Caki2 (cell line): ENCODE data around the gene RAB30. TPM values are rescaled to one million over a fixed set of nuclear protein-coding genes. Genes with fewer than 3 reads are reported as not detected.

ENCODE experiments used
- DNase-seq: peaks from one replicate; pipeline ENCODE4 v3.0.0-alpha.2; 2015; ENCODE audit warnings: low read depth
- in situ Hi-C: cut with HindIII; loops from 2 replicates; pipeline ENCODE4 v1.10.0; 2016; ENCODE audit warnings: low sequenced_read_pairs, low pct_unique_long_range_greater_than_20kb, mixed read lengths
- total RNA-seq: library from RNA; depleted of rRNA; stranded (reverse); fragments of >200 nt; shearing (Covaris generic); gene quantifications from 2 replicates; pipeline ENCODE4 v1.2.3, GENCODE V29; 2014; ENCODE audit warnings: low replicate concordance

RAB30 gene
- total RNA-seq, 1 experiment from 2014 or later, result 3.2 TPM

DNA sequence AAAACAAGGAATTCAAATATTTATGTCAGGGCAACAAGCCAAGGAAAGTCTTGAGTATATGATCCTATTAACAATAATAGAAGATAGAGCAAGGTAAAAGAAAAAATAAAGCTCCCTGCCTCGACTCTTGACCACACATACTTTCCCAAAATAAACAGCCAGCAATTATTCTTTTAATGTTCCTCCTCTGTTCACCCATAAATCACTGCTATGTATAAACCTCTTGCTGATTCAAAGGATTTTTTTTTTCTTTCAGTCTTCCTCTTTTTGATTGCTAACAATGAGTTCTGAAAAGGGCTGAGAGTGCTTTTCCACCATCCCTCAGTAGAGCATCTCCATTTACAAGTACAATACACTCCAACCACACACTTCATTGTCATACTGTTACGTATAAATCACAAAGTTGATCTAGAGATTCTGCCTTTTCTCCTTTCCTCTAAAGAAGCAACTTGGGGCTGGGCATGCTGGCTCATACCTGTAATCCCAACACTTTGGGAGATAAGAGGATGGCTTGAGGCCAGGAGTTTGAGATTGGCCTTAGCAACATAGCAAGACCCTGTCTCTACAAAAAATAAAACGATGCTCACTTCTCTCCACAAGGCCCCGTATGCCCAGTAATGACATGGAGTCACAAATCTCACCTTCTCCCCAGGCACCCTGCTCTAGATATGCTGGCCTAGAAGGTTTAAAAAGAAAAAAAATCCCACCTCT is 24.0 kb downstream of the RAB30 start:
- in situ Hi-C loops, result no loop called here
- DNase-seq, result no peak

DNA sequence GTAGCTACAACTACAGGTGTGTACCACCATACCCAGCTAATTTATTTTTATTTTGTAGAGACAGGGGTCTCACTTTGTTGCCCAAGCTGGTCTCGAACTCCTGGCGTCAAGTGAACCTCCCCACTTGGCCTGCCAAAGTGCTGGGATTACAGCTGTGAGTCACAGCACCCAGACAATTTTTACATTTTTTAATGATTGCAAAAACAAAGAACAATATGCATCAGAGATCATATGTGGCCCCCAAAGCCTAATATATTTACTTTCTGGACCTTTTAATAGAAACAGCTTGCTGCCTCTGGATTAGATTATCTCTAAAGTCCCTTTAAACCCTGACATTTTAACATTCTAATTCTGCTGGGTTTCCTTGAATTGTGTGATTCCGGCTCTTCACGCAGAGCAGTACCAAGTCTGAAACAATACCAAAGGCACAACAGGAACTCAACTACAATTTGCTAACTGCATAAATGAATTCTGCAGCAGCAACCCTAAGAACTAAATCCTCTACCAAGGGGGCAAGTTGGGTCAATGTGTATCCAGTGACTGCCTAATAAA is 25.0 kb downstream of the RAB30 start:
- in situ Hi-C loops, result no loop called here
- DNase-seq, result no peak

DNA sequence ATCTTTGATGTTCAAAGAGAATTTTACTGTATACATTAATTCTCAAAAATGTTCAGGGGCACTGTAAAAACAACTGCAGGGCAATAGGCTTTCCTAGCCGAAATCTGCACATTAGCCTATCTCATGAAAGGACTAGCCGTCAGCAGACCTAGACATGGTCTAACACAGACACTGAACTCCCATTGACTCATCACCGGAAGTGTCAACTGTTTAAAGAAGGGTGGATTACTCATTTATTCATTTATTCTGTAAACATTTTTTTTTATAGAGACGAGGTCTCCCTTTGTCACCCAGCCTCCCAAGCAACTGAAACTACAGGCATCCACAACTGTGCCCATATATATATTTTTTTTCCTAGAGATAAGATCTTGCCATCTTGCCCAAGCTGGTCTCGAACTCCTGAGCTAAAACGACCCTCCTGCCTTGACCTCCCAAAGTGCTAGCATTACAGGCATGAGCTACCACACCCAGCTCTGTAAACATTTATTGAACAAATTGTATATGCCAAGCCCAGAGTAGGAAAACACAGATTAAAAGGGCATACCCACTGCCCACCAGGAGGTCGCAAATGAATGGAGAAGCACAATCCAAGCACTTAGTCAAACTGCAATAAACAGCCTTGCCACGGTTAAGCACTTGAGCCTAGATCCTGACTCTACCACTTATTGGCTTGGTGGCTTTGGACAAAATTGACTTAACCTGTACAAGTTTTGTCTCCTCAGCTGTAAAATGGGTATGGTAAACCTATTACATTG is 26.6 kb downstream of the RAB30 start:
- DNase-seq, result peak; percentile 42
- in situ Hi-C loops, result no loop called here

DNA sequence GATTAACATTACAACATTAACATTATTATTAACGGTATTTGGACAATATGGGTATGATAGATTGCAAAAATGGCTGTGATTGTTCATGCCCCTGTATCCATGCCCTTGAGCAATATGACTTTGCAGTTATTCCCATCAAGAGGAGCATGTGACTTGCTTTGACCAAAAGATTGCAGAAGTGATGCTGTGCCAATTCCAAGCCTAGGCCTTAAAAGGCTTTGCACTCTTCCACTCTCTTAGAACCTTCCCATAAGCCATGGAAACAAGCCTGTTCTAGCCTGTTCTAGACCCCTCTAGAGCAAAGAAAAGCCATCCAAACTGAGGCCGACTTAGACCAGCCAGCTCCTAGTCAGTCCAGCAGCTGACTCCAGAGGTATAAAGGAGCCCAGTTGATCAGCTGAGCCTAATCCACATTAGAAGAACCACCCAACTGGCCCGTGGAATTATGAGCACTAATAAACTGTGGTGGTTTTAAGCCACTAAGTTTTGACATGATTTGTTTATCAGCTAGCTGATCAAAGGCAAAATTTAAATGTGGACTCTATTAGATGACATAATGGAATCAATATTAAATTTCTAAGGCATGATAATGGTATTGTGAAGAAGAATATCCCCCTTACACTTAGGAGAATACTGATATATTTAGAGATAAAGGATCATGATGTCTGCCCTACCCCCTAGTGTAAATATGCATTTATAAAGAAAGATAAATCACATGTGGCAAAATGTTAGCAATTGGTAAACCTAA is 28.6 kb downstream of the RAB30 start:
- DNase-seq, result no peak
- in situ Hi-C loops, result no loop called here

DNA sequence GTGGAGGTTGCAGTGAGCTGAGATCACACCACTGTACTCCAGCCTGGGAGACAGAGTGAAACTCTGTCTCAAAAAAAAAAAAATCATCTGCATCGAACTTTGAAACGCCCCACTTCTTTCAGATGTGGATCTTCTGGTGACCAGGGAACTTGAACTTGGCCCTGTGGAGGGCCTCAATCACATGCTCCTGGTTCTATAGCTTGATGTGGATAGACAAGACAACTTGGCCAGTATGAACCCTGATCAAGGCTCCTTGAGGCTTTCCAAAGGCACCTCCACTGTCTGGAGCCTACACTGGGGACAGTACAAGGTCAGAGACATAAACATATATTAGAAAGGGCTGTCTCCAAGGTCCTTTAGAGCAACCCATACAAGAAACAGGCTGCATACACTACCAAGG is 30.6 kb downstream of the RAB30 start:
- in situ Hi-C loops, result no loop called here
- no peak for DNase-seq

DNA sequence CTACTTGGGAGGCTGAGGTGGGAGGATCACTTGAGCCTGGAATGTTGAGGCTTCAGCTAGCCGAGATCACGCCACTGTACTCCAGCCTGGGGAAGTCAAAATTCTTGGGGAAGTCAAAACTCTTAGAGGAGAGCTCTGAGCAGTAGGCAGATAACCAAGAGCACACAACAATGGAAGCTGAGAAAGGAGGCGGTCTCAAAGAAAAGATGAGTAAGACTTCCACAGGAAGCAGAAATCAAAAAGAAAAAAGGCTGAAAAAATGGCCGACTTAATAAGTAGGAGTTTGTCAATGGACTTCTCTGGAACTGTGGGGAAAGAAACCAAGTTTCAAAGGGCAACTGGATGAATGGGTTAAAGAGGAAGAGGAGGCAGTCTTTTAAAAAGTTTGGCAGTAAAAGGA is 32.1 kb downstream of the RAB30 start:
- DNase-seq, result no peak
- in situ Hi-C loops, result no loop called here

DNA sequence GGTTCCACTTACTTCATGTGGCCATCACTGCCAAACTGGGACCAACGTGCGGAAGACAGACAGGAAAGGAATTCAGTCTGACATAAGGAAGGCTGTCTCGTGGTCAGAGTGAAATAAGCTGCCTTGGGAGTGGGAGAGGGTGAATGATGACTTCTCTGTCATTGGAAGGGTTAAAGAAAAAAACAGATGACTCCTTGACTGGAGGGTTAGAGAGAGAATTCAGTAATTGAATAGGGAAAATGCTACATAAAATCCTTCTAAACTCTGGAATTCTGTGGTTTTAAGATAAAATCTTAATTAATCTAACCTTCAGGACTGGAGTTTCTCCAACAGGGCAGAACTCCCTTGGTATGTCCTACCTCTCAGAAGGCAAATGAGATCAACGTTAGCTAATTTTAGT is 33.8 kb downstream of the RAB30 start:
- DNase-seq, result no peak

DNA sequence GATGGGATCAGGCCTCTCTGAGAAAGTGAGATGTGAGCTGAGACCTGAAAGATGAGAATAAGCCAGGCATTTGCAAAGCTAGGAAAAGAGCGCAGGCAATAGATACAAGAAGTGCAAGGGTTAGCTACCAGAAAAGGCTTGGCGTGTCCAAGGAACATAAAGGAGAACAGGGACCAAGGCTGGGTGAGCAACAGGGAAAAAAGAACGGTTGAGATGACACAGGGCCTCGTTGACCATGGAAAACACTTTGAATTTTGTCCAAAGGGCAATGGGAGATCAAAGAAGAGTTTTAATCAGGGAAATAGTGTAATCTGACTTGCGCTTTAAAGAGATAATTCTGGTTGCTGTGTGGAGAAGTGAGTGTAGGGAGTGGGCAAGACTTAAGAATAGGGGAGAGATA is 35.0 kb downstream of the RAB30 start:
- in situ Hi-C loops, result no loop called here

More for the DNA sequence above, 33.8 kb downstream of the RAB30 start:
- in situ Hi-C loops, result no loop called here

DNA sequence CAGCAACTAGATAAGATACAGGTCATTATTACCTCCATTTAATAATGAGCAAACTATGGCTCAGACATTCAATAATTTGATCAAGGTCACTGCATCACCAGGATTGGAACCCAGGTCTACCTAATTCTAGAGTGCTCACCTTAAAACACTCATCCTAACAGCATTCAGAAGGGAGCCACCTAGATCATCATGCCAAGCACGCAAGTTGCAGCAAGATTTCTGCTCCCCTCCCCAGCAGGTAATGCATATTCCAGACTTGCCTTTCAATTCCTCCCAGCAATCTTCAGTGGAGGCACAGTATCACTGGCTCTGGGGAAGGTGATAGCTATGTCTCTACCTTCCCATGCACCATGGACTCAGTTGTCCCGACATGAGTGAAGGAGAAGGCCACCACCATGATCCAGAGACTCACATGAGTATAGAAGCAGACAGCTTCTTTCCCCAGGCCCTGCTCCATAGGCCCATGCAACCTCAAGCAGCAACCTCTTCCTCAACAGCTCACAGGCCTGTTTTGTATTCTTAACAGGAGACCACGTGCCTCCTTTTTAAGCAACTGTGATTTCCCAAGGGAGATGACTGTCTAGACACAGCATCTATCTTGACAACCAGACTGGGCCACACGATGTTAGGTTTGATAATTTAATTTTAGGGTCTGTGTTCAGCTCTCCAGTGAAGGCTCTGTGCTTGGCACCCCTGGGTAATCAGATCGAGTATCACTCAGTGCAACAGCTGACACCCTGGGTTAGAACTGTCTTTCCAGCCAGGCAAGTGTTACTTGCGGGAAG is 36.4 kb downstream of the RAB30 start:
- DNase-seq, result no peak

More for the DNA sequence above, 35.0 kb downstream of the RAB30 start:
- DNase-seq, result no peak

DNA sequence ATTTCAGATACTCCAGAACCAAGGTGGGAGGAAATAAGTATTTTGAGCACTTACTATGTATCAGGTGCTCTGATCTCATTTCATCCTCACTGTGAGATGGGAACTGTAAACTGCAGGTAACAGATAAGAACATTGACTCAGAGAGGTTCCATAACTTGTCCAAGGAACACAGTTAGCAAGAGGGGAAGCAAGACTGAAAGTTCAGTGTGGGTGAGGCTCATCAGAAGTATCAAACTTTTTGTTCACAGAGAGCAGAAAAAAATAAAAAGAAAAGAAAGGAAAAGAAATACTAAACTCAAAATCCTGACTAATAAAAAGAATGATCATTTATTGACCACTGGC is 37.1 kb downstream of the RAB30 start:
- in situ Hi-C loops, result no loop called here
- no peak for DNase-seq

More for the DNA sequence above, 36.4 kb downstream of the RAB30 start:
- in situ Hi-C loops, result no loop called here

DNA sequence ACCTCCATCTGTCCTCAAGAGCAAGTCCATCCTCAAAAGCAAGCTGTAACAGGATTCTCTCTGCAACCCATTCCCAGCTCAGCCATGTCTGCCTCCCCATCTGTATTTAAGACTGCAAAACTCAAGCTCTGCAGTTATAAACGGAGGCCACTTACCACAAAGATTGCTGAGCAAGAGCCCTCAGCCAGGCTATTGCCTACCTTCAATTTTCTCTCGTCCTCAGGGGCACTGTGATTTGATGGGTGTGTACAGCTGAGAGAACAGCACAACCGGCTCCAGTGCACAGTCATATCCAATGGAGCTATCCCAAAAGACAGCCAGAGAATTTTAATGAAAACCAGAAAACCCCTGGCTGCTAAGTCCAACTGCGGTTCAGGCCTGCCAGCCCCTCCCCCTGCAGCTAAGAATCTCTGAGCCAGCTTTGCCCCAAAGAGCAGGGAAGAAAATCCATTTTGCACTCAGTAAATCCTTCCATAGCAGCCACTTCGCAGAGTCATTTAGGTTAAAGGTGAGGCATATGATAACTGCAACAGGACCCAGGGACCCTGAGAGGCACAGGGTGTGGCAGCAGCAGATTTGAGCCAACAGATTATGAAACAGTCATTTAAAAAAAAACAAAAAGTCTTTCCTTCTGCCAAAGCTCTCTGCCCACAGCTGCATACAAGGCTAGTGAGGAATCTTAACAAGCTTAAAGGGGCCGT is 37.6 kb downstream of the RAB30 start:
- DNase-seq, result peak; percentile 32
- in situ Hi-C loops, result no loop called here

DNA sequence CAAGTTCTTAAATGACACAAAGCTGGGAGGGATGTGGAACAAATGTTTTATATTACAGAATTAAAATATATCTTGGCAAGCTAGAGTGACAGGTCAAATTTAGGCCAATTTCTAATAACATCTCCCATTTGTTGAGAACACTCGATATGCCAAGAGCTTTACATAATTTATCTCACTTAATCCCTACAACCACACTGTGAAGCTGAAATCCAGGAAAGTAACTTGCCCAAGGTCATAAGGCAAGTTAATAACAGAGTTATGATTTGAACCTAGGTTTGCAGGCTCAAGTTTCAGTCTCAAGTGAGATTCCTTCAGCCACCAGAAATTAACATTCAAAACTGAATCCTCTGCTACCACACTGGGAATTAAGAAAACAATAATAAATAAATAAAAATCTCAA is 38.3 kb downstream of the RAB30 start:
- in situ Hi-C loops, result no loop called here
- no peak for DNase-seq

DNA sequence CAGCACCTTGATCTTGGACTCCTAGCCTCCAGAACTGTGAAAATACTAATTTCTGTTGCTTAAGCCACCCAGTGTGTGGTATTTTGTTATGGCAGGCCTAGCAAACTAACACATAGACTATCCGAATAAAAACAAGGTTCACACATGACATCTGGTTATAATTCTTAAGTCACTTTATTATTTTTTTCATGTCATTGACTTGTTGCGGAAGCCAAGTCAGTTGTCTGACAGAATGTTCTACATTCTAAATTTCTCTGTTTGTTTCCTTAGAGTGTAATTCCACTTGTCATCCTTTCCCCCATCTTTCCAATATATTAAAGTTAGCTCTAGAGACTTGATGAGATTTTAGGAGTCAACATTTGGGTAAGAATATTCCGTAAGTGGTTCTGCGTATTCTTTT is 40.6 kb downstream of the RAB30 start:
- DNase-seq, result no peak
- in situ Hi-C loops, result no loop called here

DNA sequence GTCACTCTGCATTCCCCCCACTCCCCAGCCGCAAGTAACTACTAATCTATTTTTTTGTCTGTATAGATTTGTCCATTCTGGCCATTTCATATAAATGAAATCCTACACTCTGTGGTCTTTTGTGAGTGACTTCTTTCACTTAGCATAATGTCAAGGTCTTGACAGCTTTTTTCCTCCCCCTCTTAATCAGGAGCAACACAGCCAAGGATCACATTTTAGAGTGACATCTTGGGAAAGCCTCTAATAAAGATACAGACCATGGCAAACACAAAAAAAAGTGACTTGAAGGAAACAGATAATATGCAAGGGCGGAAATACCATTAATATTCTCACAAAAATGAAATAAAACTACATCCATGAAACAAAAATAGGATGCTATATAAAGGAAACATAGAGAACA is 43.9 kb downstream of the RAB30 start:
- DNase-seq, result no peak
- in situ Hi-C loops, result no loop called here

DNA sequence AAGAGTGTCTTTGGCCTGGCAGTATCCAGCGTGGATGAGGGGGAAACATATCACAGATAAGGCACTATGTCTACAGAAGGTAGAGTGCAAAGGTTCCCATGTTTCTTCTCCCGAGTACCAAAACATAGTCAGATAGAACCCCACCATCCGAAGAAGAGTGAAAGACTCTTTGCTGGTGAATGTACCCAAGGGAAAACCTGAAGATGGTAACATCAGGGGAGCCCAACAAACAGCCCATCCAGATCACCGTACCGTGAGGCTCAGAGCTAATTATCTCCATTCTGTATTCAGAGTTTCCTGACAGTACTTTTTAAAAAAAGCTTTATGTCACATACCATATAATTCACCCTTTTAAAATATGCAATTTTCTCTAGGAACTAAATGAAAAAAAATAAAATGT is 44.4 kb downstream of the RAB30 start:
- in situ Hi-C loops, result no loop called here
- DNase-seq, result no peak

DNA sequence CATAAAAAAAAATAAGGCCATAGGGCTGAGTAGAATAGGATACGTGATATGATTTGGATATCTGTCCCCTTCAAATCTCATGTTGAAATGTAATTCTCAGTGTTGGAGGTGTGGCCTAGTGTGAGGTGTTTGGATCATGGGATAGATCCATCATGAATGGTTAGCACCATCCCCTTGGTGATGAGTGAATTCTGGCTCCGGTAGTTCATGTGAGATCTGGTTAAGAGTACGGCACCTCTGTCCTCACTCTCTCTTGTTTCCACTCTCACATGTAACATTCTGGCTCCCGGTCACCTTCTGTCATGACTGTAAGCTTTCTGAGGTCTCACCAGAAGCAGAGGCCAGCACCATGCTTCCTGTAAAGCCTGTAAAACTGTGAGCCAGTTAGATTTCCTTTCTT is 45.5 kb downstream of the RAB30 start:
- in situ Hi-C loops, result no loop called here
- no peak for DNase-seq

DNA sequence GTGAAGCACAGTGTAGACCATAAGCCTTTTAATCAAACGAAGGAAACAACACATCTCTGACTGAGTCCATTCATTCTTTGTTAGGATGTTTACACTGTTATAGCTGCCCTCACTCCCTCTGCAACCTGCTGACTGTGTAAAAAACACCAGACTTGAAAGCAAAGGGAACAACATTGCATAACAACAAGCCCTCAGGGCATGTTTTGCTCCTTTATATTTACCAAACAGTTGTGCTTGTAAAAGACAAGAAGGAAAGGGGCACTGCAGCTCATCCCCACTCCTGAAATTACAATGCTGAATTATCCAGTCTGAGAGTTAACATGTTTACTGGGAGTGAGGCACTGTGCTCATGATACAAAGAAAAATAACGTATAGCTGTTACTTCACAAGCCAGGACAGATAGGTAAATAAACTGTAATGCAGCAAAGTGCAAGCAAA is 46.4 kb downstream of the RAB30 start:
- DNase-seq, result no peak
- in situ Hi-C loops, result no loop called here
